GM19239 (cell line): ENCODE data around the gene ADGRG6.
"Not testable (repeated sequence)": the region's sequence is repeated elsewhere in the genome, so short reads cannot be mapped to it uniquely, and the experiment has no call there.

ENCODE experiments used
- DNase-seq: peaks from one replicate; pipeline ENCODE4 v3.0.0; 2011; ENCODE audit warnings: low spot score; ENCODE audit not compliant: insufficient read length
- FAIRE-seq: peaks from 2 replicates; lab custom pipeline; 2011; peaks lifted over from hg19 to GRCh38; lab: Jason Lieb, UNC

ADGRG6 gene

DNA sequence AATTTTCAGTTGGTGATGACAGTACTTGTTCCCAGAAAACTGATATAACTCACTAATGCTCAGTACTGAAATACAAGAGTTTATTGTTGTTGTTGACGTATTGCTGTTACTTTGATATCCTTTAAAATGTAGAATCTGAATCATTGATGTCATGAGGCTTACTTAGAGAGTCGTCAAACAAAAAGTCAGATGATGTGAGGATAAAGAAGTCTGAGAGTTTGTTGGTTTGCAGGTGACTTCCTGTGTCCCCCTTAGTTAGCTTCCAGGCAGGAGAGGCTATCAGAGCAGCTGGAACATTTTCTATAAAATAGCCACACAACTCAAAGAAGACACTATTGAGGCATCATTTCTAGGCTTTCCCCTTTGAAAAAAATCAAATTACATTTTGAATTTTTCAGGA is 97.9 kb downstream of the ADGRG6 start:
- FAIRE-seq (no peak), DNase-seq (no peak)

DNA sequence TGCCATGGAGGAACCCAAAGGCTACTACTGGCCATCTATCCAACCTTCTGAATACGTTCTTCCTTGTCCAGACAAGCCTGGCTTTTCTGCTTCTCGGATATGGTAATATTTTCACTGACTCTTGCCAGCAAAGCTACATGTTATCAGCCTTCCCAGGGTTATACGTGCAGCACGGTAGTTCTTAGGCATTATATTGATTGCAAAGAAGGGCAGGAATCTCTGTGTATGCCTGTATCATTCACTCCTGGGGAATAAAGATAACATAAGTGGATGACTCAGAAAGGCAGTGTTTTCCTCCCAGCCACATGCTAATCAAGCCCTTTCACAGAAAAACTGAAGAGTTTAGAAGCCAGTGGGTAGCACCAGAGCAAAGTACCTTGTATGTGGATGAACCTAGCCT is 98.7 kb downstream of the ADGRG6 start:
- FAIRE-seq (no peak), DNase-seq (no peak)

- no peak for FAIRE-seq
- no peak for DNase-seq
Observed at GRCh38 chr6:142401838-142402237, 100.0 kb downstream of the ADGRG6 start.

GRCh38 chr6:142404751-142405150 is 102.9 kb downstream of the ADGRG6 start:
- DNase-seq (no peak), FAIRE-seq (no peak)

DNA sequence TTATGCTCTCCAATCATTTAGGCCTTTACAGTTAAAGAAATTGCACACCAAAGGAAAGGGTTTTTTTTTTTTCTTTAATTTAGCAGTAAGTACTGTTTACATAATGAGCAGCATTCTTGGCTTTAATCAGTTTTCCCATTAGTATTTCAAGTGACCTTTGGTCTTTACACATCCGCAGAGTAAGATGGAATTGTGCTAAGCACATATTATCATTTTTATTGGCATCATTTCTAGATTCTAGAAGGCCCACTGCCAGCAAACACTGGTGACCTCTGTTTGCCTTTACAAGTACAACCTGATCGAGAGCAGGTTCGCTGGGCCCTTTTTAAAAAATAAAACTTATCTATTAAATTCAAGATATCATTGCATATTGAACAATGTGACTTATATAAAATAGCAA is 104.3 kb downstream of the ADGRG6 start:
- FAIRE-seq (no peak), DNase-seq (no peak)

DNA sequence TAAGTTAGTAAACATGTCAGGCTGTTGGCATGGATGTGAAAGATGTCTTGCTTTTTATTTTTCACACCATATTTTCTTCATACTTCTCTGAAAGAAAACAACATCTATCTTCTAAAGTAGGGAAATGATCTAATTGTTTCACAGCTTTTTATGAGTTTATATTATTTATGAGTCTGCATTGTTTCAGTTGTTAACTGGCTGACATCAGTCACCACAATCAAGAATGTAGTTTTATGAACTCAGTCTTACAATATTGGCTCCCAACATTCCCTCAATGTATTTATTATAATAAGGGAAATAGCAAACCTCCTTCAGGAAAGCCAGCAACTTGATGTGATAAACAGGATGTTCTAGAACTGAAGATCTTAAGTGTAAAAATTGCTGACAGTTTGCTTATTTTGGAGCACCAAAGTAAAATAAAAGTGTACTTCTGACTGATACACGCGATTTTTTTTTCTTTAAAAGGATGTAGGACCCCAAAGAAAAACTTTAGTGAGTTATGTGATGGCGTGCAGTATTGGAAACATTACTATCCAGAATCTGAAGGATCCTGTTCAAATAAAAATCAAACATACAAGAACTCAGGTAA is 106.0 kb downstream of the ADGRG6 start:
- no peak for FAIRE-seq
- no peak for DNase-seq

- FAIRE-seq (no peak), DNase-seq (no peak)
Observed at GRCh38 chr6:142408409-142408808, 106.6 kb downstream of the ADGRG6 start.

DNA sequence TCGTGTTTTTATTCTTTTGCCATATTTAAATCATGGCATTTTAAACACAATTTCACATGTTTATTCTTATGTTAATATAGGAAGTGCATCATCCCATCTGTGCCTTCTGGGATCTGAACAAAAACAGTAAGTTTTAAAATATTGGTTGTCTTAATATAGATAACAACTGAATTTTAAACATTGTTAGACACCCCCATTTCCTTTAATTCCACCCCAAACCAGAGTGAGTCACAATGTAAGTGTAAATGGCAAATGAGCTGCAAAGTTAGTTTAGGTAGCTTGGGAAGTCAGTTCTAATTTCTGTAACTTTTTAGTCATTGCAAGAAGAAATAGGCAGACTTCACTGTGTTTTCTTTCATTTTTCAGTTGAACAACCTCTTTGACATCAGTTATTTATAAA is 108.0 kb downstream of the ADGRG6 start:
- DNase-seq (no peak), FAIRE-seq (no peak)

GRCh38 chr6:142411145-142411544 is 109.3 kb downstream of the ADGRG6 start:
- no peak for FAIRE-seq
- no peak for DNase-seq

GRCh38 chr6:142412241-142412640 is 110.4 kb downstream of the ADGRG6 start:
- DNase-seq (no peak), FAIRE-seq (no peak)

DNA sequence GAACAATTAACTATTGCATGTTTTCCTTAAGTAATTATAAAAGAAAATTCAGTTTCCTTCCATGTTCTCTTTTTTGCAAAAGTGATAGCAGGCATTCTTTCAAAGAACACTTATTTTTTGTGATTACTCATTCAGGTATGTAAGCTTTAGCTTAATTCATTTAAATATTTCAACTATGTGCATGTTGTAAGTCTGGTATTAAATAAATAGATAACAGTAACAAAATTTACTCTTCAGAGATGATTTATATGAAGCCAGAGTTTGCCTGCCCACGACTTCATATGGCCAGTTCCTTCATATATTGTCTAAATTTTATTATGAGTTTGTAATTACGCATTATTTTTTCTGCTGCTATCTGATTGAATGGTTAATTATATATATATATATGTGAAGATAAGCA is 110.9 kb downstream of the ADGRG6 start:
- DNase-seq: no peak
- FAIRE-seq: no peak

DNA sequence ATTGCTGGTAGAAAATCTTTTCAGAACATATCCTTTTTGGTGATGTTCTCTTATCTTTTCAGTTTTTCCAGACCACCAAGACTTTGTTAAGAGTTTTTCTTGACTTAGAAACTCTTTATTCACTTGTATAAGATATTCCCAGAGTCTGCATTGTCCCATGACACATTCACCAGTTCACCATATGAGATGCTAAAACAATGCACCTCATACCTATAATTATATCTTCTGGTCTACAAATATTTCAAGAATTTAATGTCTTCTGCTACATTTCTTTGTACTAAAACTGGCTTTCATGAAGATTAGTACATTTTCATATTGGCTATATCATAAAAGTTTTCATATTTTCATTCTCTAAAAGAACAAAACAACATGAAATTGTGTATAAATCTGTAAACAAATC is 111.3 kb downstream of the ADGRG6 start:
- DNase-seq (no peak), FAIRE-seq (no peak)

DNA sequence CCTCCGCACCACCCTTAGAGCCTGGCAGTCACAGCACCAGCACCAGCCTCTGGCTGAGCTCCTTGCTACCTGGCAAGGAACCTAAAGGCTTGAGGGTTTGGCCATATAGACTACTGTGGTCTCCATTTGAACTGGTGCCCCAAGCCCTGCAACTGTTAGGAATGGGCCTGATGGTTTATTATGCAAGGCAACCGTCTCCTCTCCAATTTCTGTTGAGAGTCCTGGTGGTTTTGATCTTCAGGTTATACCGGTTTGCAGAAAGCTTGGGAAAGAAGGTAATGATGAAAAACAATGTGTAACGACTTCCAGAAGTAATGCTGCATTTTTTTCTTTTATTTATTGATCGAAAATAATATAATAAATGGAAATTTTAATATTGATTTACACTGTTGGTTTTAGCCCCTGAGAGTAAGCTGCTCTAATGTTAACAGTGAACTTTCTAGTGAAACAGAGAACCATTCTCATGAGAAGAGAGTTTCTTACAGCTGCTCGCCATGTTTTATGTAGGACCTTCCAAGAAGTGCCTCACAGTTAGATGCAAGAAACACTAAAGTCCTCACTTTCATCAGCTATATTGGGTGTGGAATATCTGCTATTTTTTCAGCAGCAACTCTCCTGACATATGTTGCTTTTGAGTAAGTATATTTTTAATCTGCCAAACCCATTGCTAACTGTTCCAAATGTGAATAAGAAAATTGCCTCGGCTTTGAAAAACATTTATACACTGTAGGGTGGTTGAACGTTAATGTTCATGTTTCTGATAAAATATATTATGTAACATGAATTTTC is 112.8 kb downstream of the ADGRG6 start:
- DNase-seq: no peak
- FAIRE-seq: no peak

DNA sequence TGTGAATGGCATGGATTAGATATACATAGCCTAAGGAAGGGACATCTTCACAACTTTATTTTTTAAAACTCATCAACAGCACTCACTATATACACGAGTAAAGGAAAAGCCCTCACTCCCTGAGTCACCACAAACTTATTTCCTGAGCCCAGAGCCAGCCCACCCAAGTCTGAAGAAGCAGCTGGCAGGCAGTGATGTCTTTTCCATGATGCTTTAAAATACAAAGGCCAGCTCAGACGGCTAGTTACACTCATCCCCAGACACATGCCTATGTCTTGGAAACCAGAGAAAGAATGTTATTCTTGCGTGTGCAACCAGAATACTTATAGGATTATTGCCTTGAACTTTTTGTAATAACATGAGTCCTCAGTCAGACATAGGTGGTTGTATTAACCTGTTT is 114.4 kb downstream of the ADGRG6 start:
- no peak for DNase-seq
- no peak for FAIRE-seq

- FAIRE-seq (no peak), DNase-seq (no peak)
Observed at GRCh38 chr6:142416686-142417085, 114.9 kb downstream of the ADGRG6 start.

GRCh38 chr6:142417331-142417750 is 115.5 kb downstream of the ADGRG6 start:
- DNase-seq: no peak
- no peak for FAIRE-seq

DNA sequence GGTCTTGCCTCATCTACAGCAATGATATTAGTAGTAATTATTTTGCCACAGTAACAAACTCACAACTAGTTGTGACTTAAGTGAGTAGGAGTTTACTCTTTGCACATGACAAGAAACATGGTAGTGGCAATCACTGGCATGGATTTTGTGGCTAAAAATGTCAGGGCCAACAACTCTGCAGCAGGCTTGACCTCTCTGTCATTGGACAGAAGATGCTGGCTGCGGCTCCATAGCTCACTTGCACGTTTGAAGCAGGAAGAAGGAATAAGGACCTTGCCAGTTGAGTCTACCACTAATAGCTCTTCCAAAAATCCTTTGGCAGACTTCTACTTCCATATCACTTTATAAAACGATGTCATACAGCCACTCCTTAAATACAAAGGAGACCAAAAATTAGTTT is 117.3 kb downstream of the ADGRG6 start:
- DNase-seq (no peak), FAIRE-seq (no peak)

GRCh38 chr6:142420802-142421201 is 119.0 kb downstream of the ADGRG6 start:
- no peak for FAIRE-seq
- no peak for DNase-seq

- no peak for DNase-seq
Observed at GRCh38 chr6:142421285-142422117, 119.7 kb downstream of the ADGRG6 start.

GRCh38 chr6:142426444-142427132 is 124.8 kb downstream of the ADGRG6 start:
- not testable (repeated sequence) for FAIRE-seq

More at GRCh38 chr6:142421285-142422117, 119.7 kb downstream of the ADGRG6 start:
- no peak for FAIRE-seq

More at GRCh38 chr6:142426444-142427132, 124.8 kb downstream of the ADGRG6 start:
- DNase-seq: not testable (repeated sequence)
